ENCODE measurements around the gene SEMA4D. TPM values are rescaled to one million over a fixed set of nuclear protein-coding genes. Genes with fewer than 3 reads are reported as not detected.

Gene SEMA4D
- total RNA-seq, 1 experiment from 2014 or later: 0.98 TPM

GRCh38 chr9:89445801-89446251 is 52.1 kb downstream of the SEMA4D start:
- DNase-seq (ENCODE audit: low read depth, low spot score): no peak
- in situ Hi-C loops (cut with HindIII; ENCODE audit: low pct_unique_long_range_greater_than_20kb, low sequenced_read_pairs): loop anchor here (25.0 kb wide), 1 partner anchor 116 kb away; no protein-coding TSS in a partner anchor

- no peak for DNase-seq (ENCODE audit: low read depth, low spot score)
- in situ Hi-C loops (cut with HindIII; ENCODE audit: low pct_unique_long_range_greater_than_20kb, low sequenced_read_pairs): loop anchor here (25.0 kb wide), 1 partner anchor 117 kb away; no protein-coding TSS in a partner anchor
Measured at GRCh38 chr9:89444925-89445765, 52.8 kb downstream of the SEMA4D start.

- in situ Hi-C loops (cut with HindIII; ENCODE audit: low pct_unique_long_range_greater_than_20kb, low sequenced_read_pairs): loop anchor here (25.0 kb wide), 1 partner anchor 118 kb away; no protein-coding TSS in a partner anchor
- DNase-seq (ENCODE audit: low read depth, low spot score): no peak
Measured at GRCh38 chr9:89444274-89444673, 53.6 kb downstream of the SEMA4D start.

- in situ Hi-C loops (cut with HindIII; ENCODE audit: low pct_unique_long_range_greater_than_20kb, low sequenced_read_pairs): loop anchor here (25.0 kb wide), 1 partner anchor 119 kb away; no protein-coding TSS in a partner anchor
- no peak for DNase-seq (ENCODE audit: low read depth, low spot score)
Measured at GRCh38 chr9:89442981-89443814, 54.7 kb downstream of the SEMA4D start.

GRCh38 chr9:89442501-89442978 is 55.4 kb downstream of the SEMA4D start:
- in situ Hi-C loops (cut with HindIII; ENCODE audit: low pct_unique_long_range_greater_than_20kb, low sequenced_read_pairs): loop anchor here (25.0 kb wide), 1 partner anchor 120 kb away; no protein-coding TSS in a partner anchor
- DNase-seq (ENCODE audit: low read depth, low spot score): no peak

- in situ Hi-C loops (cut with HindIII; ENCODE audit: low pct_unique_long_range_greater_than_20kb, low sequenced_read_pairs): loop anchor here (25.0 kb wide), 1 partner anchor 120 kb away; no protein-coding TSS in a partner anchor
- DNase-seq (ENCODE audit: low read depth, low spot score): no peak
Measured at GRCh38 chr9:89441986-89442385, 55.9 kb downstream of the SEMA4D start.

GRCh38 chr9:89441655-89441970 is 56.3 kb downstream of the SEMA4D start:
- in situ Hi-C loops (cut with HindIII; ENCODE audit: low pct_unique_long_range_greater_than_20kb, low sequenced_read_pairs): loop anchor here (25.0 kb wide), 1 partner anchor 121 kb away; no protein-coding TSS in a partner anchor

GRCh38 chr9:89440951-89441654 is 56.8 kb downstream of the SEMA4D start:
- in situ Hi-C loops (cut with HindIII; ENCODE audit: low pct_unique_long_range_greater_than_20kb, low sequenced_read_pairs): loop anchor here (25.0 kb wide), 1 partner anchor 121 kb away; no protein-coding TSS in a partner anchor
- no peak for DNase-seq (ENCODE audit: low read depth, low spot score)

More at GRCh38 chr9:89441655-89441970, 56.3 kb downstream of the SEMA4D start:
- DNase-seq (ENCODE audit: low read depth, low spot score): no peak

- in situ Hi-C loops (cut with HindIII; ENCODE audit: low pct_unique_long_range_greater_than_20kb, low sequenced_read_pairs): loop anchor here (25.0 kb wide), 1 partner anchor 122 kb away; no protein-coding TSS in a partner anchor
Measured at GRCh38 chr9:89440548-89440947, 57.4 kb downstream of the SEMA4D start.

GRCh38 chr9:89440046-89440445 is 57.9 kb downstream of the SEMA4D start:
- in situ Hi-C loops (cut with HindIII; ENCODE audit: low pct_unique_long_range_greater_than_20kb, low sequenced_read_pairs): loop anchor here (25.0 kb wide), 1 partner anchor 122 kb away; no protein-coding TSS in a partner anchor
- no peak for DNase-seq (ENCODE audit: low read depth, low spot score)

More at GRCh38 chr9:89440548-89440947, 57.4 kb downstream of the SEMA4D start:
- no peak for DNase-seq (ENCODE audit: low read depth, low spot score)

GRCh38 chr9:89439571-89439970 is 58.3 kb downstream of the SEMA4D start:
- no peak for DNase-seq (ENCODE audit: low read depth, low spot score)
- in situ Hi-C loops (cut with HindIII; ENCODE audit: low pct_unique_long_range_greater_than_20kb, low sequenced_read_pairs): loop anchor here (25.0 kb wide), 1 partner anchor 123 kb away; no protein-coding TSS in a partner anchor

- in situ Hi-C loops (cut with HindIII; ENCODE audit: low pct_unique_long_range_greater_than_20kb, low sequenced_read_pairs): loop anchor here (25.0 kb wide), 1 partner anchor 124 kb away; no protein-coding TSS in a partner anchor
- DNase-seq (ENCODE audit: low read depth, low spot score): no peak
Measured at GRCh38 chr9:89438194-89438593, 59.7 kb downstream of the SEMA4D start.

GRCh38 chr9:89437772-89438171 is 60.1 kb downstream of the SEMA4D start:
- no peak for DNase-seq (ENCODE audit: low read depth, low spot score)
- in situ Hi-C loops (cut with HindIII; ENCODE audit: low pct_unique_long_range_greater_than_20kb, low sequenced_read_pairs): loop anchor here (25.0 kb wide), 1 partner anchor 125 kb away; no protein-coding TSS in a partner anchor

- in situ Hi-C loops (cut with HindIII; ENCODE audit: low pct_unique_long_range_greater_than_20kb, low sequenced_read_pairs): loop anchor here (25.0 kb wide), 1 partner anchor 125 kb away; no protein-coding TSS in a partner anchor
- DNase-seq (ENCODE audit: low read depth, low spot score): no peak
Measured at GRCh38 chr9:89436963-89437625, 60.8 kb downstream of the SEMA4D start.

GRCh38 chr9:89436326-89436725 is 61.6 kb downstream of the SEMA4D start:
- in situ Hi-C loops (cut with HindIII; ENCODE audit: low pct_unique_long_range_greater_than_20kb, low sequenced_read_pairs): loop anchor here (25.0 kb wide), 1 partner anchor 126 kb away; no protein-coding TSS in a partner anchor
- DNase-seq (ENCODE audit: low read depth, low spot score): no peak

GRCh38 chr9:89435071-89435823 is 62.7 kb downstream of the SEMA4D start:
- DNase-seq (ENCODE audit: low read depth, low spot score): no peak
- in situ Hi-C loops (cut with HindIII; ENCODE audit: low pct_unique_long_range_greater_than_20kb, low sequenced_read_pairs): loop anchor here (25.0 kb wide), 1 partner anchor 127 kb away; no protein-coding TSS in a partner anchor

Measured in SK-MEL-5 (cell line).